GM18858 (cell line): ENCODE measurements around the gene CCL27.
A peak's percentile ranks its signal among the peaks of the same experiment; 100 is the strongest.
"Not testable (repeated sequence)": the region's sequence is repeated elsewhere in the genome, so short reads cannot be mapped to it uniquely, and the experiment has no call there.

Source experiments
- ATAC-seq: cut with Tn5 transposase; IDR thresholded peaks from one replicate; pipeline ENCODE4 v1.9.1; 2021; ENCODE audit not compliant: unreplicated experiment

The CCL27 gene

GRCh38 chr9:34651876-34652601 is 10.4 kb downstream of the CCL27 start, which contains the start of gene IL11RA:
Gene IL11RA (plus strand): TSS chr9:34652185. CDS start chr9:34655218, 3,033 bp downstream.
- ATAC-seq = no peak

GRCh38 chr9:34651321-34651720 is 11.1 kb downstream of the CCL27 start:
- ATAC-seq = no peak

- no peak for ATAC-seq
These were observed 11.6 kb downstream of the CCL27 start for GRCh38 chr9:34650816-34651215.

GRCh38 chr9:34648673-34649072 is 13.8 kb downstream of the CCL27 start:
- no peak for ATAC-seq

GRCh38 chr9:34647651-34648050 is 14.8 kb downstream of the CCL27 start:
- ATAC-seq = no peak

- no peak for ATAC-seq
These were observed 15.4 kb downstream of the CCL27 start for GRCh38 chr9:34647084-34647403.

- peak; percentile 73 for ATAC-seq
These were observed 16.0 kb downstream of the CCL27 start, which contains the start of gene GALT for GRCh38 chr9:34646211-34647083. Gene GALT (plus strand): TSS chr9:34646675. CDS start chr9:34646705, 30 bp downstream.

- ATAC-seq = no peak
These were observed 17.6 kb downstream of the CCL27 start for GRCh38 chr9:34644766-34645314.

GRCh38 chr9:34642679-34643078 is 19.8 kb downstream of the CCL27 start:
- no peak for ATAC-seq

GRCh38 chr9:34639322-34639721 is 23.1 kb downstream of the CCL27 start:
- ATAC-seq = not testable (repeated sequence)

GRCh38 chr9:34638138-34638445 is 24.4 kb downstream of the CCL27 start:
- no peak for ATAC-seq

- ATAC-seq = peak; percentile 79
These were observed 24.9 kb downstream of the CCL27 start, which contains the start of gene SIGMAR1 for GRCh38 chr9:34637356-34638137. Gene SIGMAR1 (minus strand): TSS chr9:34637787. CDS start chr9:34637697, 90 bp downstream.

GRCh38 chr9:34636791-34637355 is 25.6 kb downstream of the CCL27 start:
- ATAC-seq = no peak

- ATAC-seq = no peak
These were observed 26.9 kb downstream of the CCL27 start for GRCh38 chr9:34635556-34635955.

GRCh38 chr9:34634551-34635248 is 27.8 kb downstream of the CCL27 start:
- ATAC-seq = no peak

- no peak for ATAC-seq
These were observed 28.5 kb downstream of the CCL27 start for GRCh38 chr9:34633851-34634550.

GRCh38 chr9:34633166-34633565 is 29.3 kb downstream of the CCL27 start:
- no peak for ATAC-seq

- ATAC-seq = no peak
These were observed 31.9 kb downstream of the CCL27 start for GRCh38 chr9:34630402-34631154.

- no peak for ATAC-seq
These were observed 33.0 kb downstream of the CCL27 start for GRCh38 chr9:34629491-34629808.
